Endodermal cell (in vitro differentiated cells): ENCODE data around the gene GADL1. TPM values are rescaled to one million over a fixed set of nuclear protein-coding genes. Genes with fewer than 3 reads are reported as not detected.

ENCODE experiments used
- DNase-seq: peaks from one replicate; pipeline ENCODE4 v3.0.0-alpha.2; 2017
- H3K27ac ChIP-seq: 2 replicates; pipeline ENCODE4 v1.5.1; 2013; ENCODE audit warnings: mild to moderate bottlenecking, low read depth, low read length, moderate library complexity
- H3K27me3 ChIP-seq: 2 replicates; pipeline ENCODE4 v1.6.1; 2013; ENCODE audit warnings: mild to moderate bottlenecking, low read length, moderate library complexity; ENCODE audit not compliant: insufficient read depth, control insufficient read depth, poor library complexity, severe bottlenecking
- H3K36me3 ChIP-seq: 2 replicates; pipeline ENCODE4 v1.7.0; 2013; ENCODE audit warnings: mild to moderate bottlenecking, low read length, moderate library complexity; ENCODE audit not compliant: control insufficient read depth, insufficient read depth
- H3K4me1 ChIP-seq: one replicate; pipeline ENCODE4 v1.7.0; 2013; ENCODE audit warnings: low read length; ENCODE audit not compliant: control insufficient read depth, insufficient read depth
- H3K4me3 ChIP-seq: 2 replicates; pipeline ENCODE4 v1.5.1; 2013; ENCODE audit warnings: mild to moderate bottlenecking, low read length, moderate library complexity
- H3K9ac ChIP-seq: 2 replicates; pipeline ENCODE4 v1.6.1; 2013; ENCODE audit warnings: mild to moderate bottlenecking, low read length, moderate library complexity; ENCODE audit not compliant: poor library complexity, severe bottlenecking; ENCODE audit errors: extremely low read depth
- H3K9me3 ChIP-seq: 2 replicates; pipeline ENCODE4 v1.6.1; 2013; ENCODE audit warnings: mild to moderate bottlenecking, low read length, moderate library complexity; ENCODE audit not compliant: control insufficient read depth
- H3K27ac Mint-ChIP-seq: 2 replicates; pipeline ENCODE4 v1.8.0; 2020; ENCODE audit warnings: mixed read lengths
- H3K27me3 Mint-ChIP-seq: 2 replicates; pipeline ENCODE4 v1.8.0; 2021; ENCODE audit warnings: mild to moderate bottlenecking, mixed read lengths; ENCODE audit not compliant: insufficient read depth
- H3K36me3 Mint-ChIP-seq: 2 replicates; pipeline ENCODE4 v1.8.0; 2020; ENCODE audit warnings: low read depth, mixed read lengths
- H3K4me1 Mint-ChIP-seq: 2 replicates; pipeline ENCODE4 v1.8.0; 2020; ENCODE audit warnings: mixed read lengths
- H3K4me3 Mint-ChIP-seq: 2 replicates; pipeline ENCODE4 v1.8.0; 2020; ENCODE audit warnings: mild to moderate bottlenecking, moderate library complexity, mixed read lengths
- H3K9me3 Mint-ChIP-seq: 2 replicates; pipeline ENCODE4 v1.8.0; 2020; ENCODE audit warnings: mild to moderate bottlenecking, mixed read lengths
- CTCF ChIP-seq: fragments of 200-600 bp; sonication (generic); conservative IDR thresholded peaks from 2 replicates; pipeline ENCODE4 v1.5.0; 2021; ENCODE audit warnings: antibody characterized with exemption, mild to moderate bottlenecking
- WGBS, 2 experiments: methylation state at CpG; one replicate each; pipeline versions ENCODE4 v1.1.5 to v1.1.7; 2013; ENCODE audit warnings: missing lambda C conversion rate in 2 of 2, mixed read lengths in 1 of 2; ENCODE audit not compliant: insufficient coverage in 1 of 2, insufficient read length in 1 of 2; 5-methylcytosine and 5-hydroxymethylcytosine counted together
- total RNA-seq, 2 donors: library from RNA; stranded (reverse); fragmentation: NEBNext Ultra II Directional in 1 of 2; extraction: Animal tissue kit (Norgen Biotek cat#: 25700) in 1 of 2; gene quantifications; 2 replicates in 1 of 2; 3 replicates in 1 of 2; pipeline ENCODE4 v1.2.1, GENCODE V29; 2021

GADL1 gene
- total RNA-seq, 2 donors from 2014 or later, result 0.11 TPM; not detected in 1

- no peaks in the 10 kb centered on the region for H3K36me3 ChIP-seq
- 63 to 78% methylated on average over 1 to 5 of the region's 5 CpGs for whole genome bisulfite sequencing, 2 experiments
- no peak overlapping the region for H3K27ac Mint-ChIP-seq
- no peak overlapping the region for H3K27ac ChIP-seq
- peaks cover 15% of the 10 kb centered on the region for H3K9me3 Mint-ChIP-seq
- no peak overlapping the region for H3K4me3 ChIP-seq
- H3K36me3 Mint-ChIP-seq, result no peaks in the 10 kb centered on the region
- no peak overlapping the region for H3K4me3 Mint-ChIP-seq
- H3K4me1 ChIP-seq, result no peaks in the 10 kb centered on the region
- DNase-seq, result no peak
- peaks cover 9% of the 10 kb centered on the region for H3K4me1 Mint-ChIP-seq
- no peak for TF ChIP-seq CTCF
- H3K9ac ChIP-seq, result no peak overlapping the region
- no peaks in the 10 kb centered on the region for H3K27me3 Mint-ChIP-seq
- H3K27me3 ChIP-seq, result no peaks in the 10 kb centered on the region
- H3K9me3 ChIP-seq, result peaks cover 8% of the 10 kb centered on the region
Measured at GRCh38 chr3:30933478-30934207, 39.2 kb upstream of the GADL1 start.

GRCh38 chr3:30932513-30933098, 38.1 kb upstream of the GADL1 start:
- H3K4me3 Mint-ChIP-seq, result no peak overlapping the region
- H3K27me3 Mint-ChIP-seq, result no peaks in the 10 kb centered on the region
- Histone ChIP-seq H3K4me1 (no peaks in the 10 kb centered on the region), H3K9me3 (peaks cover 8% of the 10 kb centered on the region), H3K27me3 (no peaks in the 10 kb centered on the region), H3K36me3 (no peaks in the 10 kb centered on the region), H3K27ac (no peak overlapping the region), H3K9ac (no peak overlapping the region), H3K4me3 (no peak overlapping the region)
- no peaks in the 10 kb centered on the region for H3K36me3 Mint-ChIP-seq
- H3K4me1 Mint-ChIP-seq, result peaks cover 9% of the 10 kb centered on the region
- no peak overlapping the region for H3K27ac Mint-ChIP-seq
- WGBS, 2 experiments, result 94 to 100% methylated on average over 1 to 2 of the region's 2 CpGs
- no peak for TF ChIP-seq CTCF
- H3K9me3 Mint-ChIP-seq, result peaks cover 15% of the 10 kb centered on the region
- no peak for DNase-seq

GRCh38 chr3:30924763-30925162, 30.3 kb upstream of the GADL1 start:
- Mint-ChIP-seq H3K4me1 (no peaks in the 10 kb centered on the region), H3K27ac (no peak overlapping the region), H3K4me3 (no peak overlapping the region), H3K36me3 (no peaks in the 10 kb centered on the region), H3K9me3 (peaks cover 3% of the 10 kb centered on the region), H3K27me3 (peaks cover 3% of the 10 kb centered on the region)
- Histone ChIP-seq H3K27me3 (no peaks in the 10 kb centered on the region), H3K4me1 (no peaks in the 10 kb centered on the region), H3K36me3 (no peaks in the 10 kb centered on the region), H3K4me3 (no peak overlapping the region), H3K27ac (no peak overlapping the region), H3K9ac (no peak overlapping the region), H3K9me3 (peaks cover 3% of the 10 kb centered on the region)
- DNase-seq, result no peak
- WGBS, 2 experiments, result 96 to 97% methylated on average over 4 to 6 of the region's 7 CpGs
- TF ChIP-seq CTCF, result no peak
